DND-41 (cell line): Measurements from ENCODE around the gene CCDC107.

Source experiments
- ATAC-seq: fragments of 200-7000 bp; cut with Tn5 transposase; 3 replicates; pipeline ENCODE4 v1.9.1; 2021; ENCODE audit warnings: low read depth; ENCODE audit not compliant: insufficient read depth
- DNase-seq: peaks from one replicate; pipeline ENCODE4 v3.0.0-alpha.2; 2020
- H2AFZ ChIP-seq: 2 replicates; pipeline ENCODE4 v1.6.0; 2012; ENCODE audit warnings: low read depth, low read length
- H3K27ac ChIP-seq: 2 replicates; pipeline ENCODE4 v1.5.1; 2012; ENCODE audit warnings: low read length, inconsistent platforms
- H3K27me3 ChIP-seq: fragments of 200-600 bp; sonication (generic); 2 replicates; pipeline ENCODE4 v1.6.0; 2012; ENCODE audit warnings: low read length, mild to moderate bottlenecking, inconsistent platforms; ENCODE audit not compliant: insufficient read depth, poor library complexity
- H3K36me3 ChIP-seq: 2 replicates; pipeline ENCODE4 v1.5.1; 2012; ENCODE audit warnings: low read length, inconsistent platforms; ENCODE audit not compliant: insufficient read depth
- H3K4me1 ChIP-seq: 2 replicates; pipeline ENCODE4 v1.5.1; 2012; ENCODE audit warnings: mild to moderate bottlenecking, low read length; ENCODE audit not compliant: insufficient read depth
- H3K4me2 ChIP-seq: 2 replicates; pipeline ENCODE4 v1.6.0; 2012; ENCODE audit warnings: mild to moderate bottlenecking, moderate library complexity, low read length, inconsistent platforms; ENCODE audit not compliant: insufficient read depth
- H3K4me3 ChIP-seq, 2 experiments: fragments of 200-600 bp in 1 of 2; shearing (Covaris generic) in 1 of 2; 2 replicates each; pipeline ENCODE4 v1.5.1; 2012 to 2016; ENCODE audit warnings: inconsistent platforms in 2 of 2, low read length in 2 of 2, mild to moderate bottlenecking in 2 of 2, low read depth in 1 of 2, moderate library complexity in 1 of 2
- H3K79me2 ChIP-seq: 2 replicates; pipeline ENCODE4 v1.6.0; 2012; ENCODE audit warnings: low read length, inconsistent platforms; ENCODE audit not compliant: insufficient read depth
- H3K9ac ChIP-seq: 2 replicates; pipeline ENCODE4 v1.6.0; 2012; ENCODE audit warnings: low read depth, mild to moderate bottlenecking, inconsistent platforms, low read length, moderate library complexity
- H3K9me3 ChIP-seq: 2 replicates; pipeline ENCODE4 v1.5.1; 2012; ENCODE audit warnings: low read length, moderate library complexity, mild to moderate bottlenecking, inconsistent platforms; ENCODE audit not compliant: insufficient read depth, severe bottlenecking
- H4K20me1 ChIP-seq: 2 replicates; pipeline ENCODE4 v1.6.0; 2012; ENCODE audit warnings: low read length; ENCODE audit not compliant: insufficient read depth
- CTCF ChIP-seq: IDR thresholded peaks from 2 replicates; pipeline ENCODE4 v1.5.1; 2012; ENCODE audit warnings: borderline replicate concordance, low read length, moderate library complexity, mild to moderate bottlenecking; ENCODE audit not compliant: poor library complexity, severe bottlenecking; ENCODE audit errors: extremely low read depth
- EZH2 ChIP-seq: IDR thresholded peaks from 3 replicates; pipeline ENCODE4 v1.6.1; 2012; ENCODE audit warnings: borderline replicate concordance, low read depth, mild to moderate bottlenecking, moderate library complexity, low read length, inconsistent platforms; ENCODE audit not compliant: severe bottlenecking

The CCDC107 gene

DNA sequence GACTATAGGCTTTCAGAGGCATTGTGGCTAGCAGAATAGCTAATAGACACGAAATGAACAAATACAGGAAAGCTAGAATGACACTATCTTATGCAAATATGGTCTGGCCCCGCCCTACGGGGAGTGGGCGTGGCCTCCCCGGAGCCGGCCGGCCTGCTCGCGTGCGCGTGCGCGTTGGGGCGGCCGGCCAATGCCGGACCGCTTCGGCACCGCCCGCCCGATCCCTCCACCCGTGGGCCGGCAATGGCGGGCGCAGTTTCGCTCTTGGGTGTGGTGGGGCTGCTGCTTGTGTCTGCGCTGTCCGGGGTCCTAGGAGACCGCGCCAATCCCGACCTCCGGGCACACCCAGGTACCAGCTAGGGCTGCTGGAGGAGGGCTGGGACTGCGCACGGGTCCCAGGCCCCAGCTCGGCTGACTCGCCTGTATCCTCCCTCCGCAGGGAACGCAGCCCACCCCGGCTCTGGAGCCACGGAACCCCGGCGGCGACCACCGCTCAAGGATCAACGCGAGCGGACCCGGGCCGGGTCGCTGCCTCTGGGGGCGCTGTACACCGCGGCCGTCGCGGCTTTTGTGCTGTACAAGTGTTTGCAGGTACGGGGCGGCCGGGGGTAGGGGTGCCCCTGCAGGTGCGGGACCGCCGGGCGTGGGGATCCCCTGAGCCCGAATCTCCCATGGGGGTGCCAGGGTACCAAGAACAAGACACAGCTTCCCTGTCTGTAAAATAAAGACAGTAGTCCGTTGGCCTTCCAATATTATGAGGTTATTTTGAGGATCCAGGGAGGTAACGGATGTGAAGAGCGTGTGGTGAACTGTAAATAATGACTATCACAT is at the start of gene CCDC107:
CCDC107 (plus strand) TSS at position 156 of the 831 bp plus-strand sequence; CDS start at position 244, 88 bp downstream.
- TF ChIP-seq CTCF (peak; percentile 85), EZH2 (no peak)
- DNase-seq: peak; percentile 75

DNA sequence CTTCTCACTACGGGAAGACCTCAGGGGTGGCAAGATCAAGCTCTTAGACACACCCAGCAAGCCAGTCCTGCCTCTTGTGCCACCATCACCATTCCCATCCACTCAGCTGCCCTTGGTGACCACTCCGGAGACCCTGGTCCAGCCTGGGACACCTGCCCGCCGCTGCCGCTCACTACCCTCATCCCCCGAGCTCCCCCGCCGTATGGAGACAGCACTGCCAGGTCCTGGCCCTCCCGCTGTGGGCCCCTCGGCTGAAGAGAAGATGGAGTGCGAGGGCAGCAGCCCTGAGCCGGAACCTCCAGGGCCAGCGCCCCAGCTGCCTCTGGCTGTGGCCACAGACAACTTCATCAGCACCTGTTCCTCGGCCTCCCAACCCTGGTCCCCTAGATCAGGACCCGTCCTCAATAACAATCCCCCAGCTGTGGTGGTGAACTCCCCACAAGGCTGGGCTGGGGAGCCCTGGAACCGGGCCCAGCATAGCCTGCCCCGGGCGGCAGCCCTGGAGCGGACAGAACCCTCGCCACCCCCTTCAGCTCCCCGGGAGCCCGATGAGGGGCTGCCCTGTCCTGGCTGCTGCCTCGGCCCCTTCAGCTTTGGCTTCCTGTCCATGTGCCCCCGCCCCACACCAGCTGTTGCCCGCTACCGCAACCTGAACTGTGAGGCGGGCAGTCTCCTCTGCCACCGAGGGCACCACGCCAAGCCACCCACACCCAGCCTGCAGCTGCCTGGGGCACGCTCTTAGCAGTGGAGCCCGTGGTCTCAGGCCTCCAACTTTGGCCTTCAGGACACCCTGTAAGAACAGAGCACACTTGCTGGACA is 48.9 kb upstream of the CCDC107 start:
- Histone ChIP-seq H3K9me3 (no peaks in the 10 kb centered on the region), H3K36me3 (peaks cover 44% of the 10 kb centered on the region), H3K4me1 (peaks cover 33% of the 10 kb centered on the region), H2AFZ (no peak overlapping the region), H3K27ac (no peak overlapping the region), H3K4me2 (no peak overlapping the region), H3K27me3 (no peaks in the 10 kb centered on the region), H3K4me3 (no peak overlapping the region), H3K9ac (no peak overlapping the region), H4K20me1 (peaks cover 16% of the 10 kb centered on the region), H3K79me2 (peaks cover 44% of the 10 kb centered on the region)
- ATAC-seq: no peak
- no peak for TF ChIP-seq EZH2
- TF ChIP-seq CTCF: no peak
- no peak for DNase-seq

More for the DNA sequence above, at the start of gene CCDC107:
- Histone ChIP-seq H3K4me2 (peak within 1 kb of the TSS; percentile 75), H3K4me3 (peak within 1 kb of the TSS; percentile 41 to 70; a peak in 3 of 4 replicates), H3K9ac (peak within 1 kb of the TSS; percentile 86), H2AFZ (peak within 1 kb of the TSS; percentile 72), H3K36me3 (peaks cover 37% of the 10 kb centered on the region), H3K9me3 (no peaks in the 10 kb centered on the region), H3K79me2 (peaks cover 39% of the 10 kb centered on the region), H3K27me3 (no peaks in the 10 kb centered on the region), H3K27ac (peak within 1 kb of the TSS; percentile 92), H4K20me1 (peaks cover 3% of the 10 kb centered on the region; the same call in 1 of the 2 replicates), H3K4me1 (peaks cover 62% of the 10 kb centered on the region)
- peak; percentile 65 for ATAC-seq

DNA sequence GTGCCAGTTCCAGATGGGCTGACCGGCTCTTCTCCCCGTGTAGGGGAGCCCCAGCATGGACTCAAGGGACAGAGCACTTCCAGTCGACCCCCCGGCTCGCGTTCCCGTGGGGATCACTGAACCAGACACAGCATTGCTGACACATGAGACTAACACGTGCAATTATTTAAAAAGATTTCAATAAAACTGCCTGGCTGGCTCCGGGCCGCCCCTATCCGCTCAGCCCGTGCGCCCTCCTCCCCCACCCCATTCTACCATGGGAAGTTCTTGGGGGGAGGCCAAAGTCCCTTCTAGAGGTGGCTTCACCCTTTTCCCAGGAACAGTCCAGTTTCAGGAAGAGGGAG is 48.3 kb upstream of the CCDC107 start:
- H3K27me3 ChIP-seq: no peaks in the 10 kb centered on the region
- TF ChIP-seq EZH2 (no peak), CTCF (no peak)
- peaks cover 41% of the 10 kb centered on the region for H3K79me2 ChIP-seq
- no peak overlapping the region for H3K4me3 ChIP-seq
- H3K4me1 ChIP-seq: peaks cover 28% of the 10 kb centered on the region
- H3K9me3 ChIP-seq: no peaks in the 10 kb centered on the region
- no peak overlapping the region for H3K4me2 ChIP-seq
- DNase-seq: no peak
- peaks cover 16% of the 10 kb centered on the region for H4K20me1 ChIP-seq
- peaks cover 47% of the 10 kb centered on the region for H3K36me3 ChIP-seq
- H3K9ac ChIP-seq: no peak overlapping the region
- ATAC-seq: no peak
- H3K27ac ChIP-seq: no peak overlapping the region
- H2AFZ ChIP-seq: no peak overlapping the region
